ENCODE data around the gene SELENOT.
"Not testable (repeated sequence)": the region's sequence is repeated elsewhere in the genome, so short reads cannot be mapped to it uniquely, and the experiment has no call there.

SELENOT gene

DNA sequence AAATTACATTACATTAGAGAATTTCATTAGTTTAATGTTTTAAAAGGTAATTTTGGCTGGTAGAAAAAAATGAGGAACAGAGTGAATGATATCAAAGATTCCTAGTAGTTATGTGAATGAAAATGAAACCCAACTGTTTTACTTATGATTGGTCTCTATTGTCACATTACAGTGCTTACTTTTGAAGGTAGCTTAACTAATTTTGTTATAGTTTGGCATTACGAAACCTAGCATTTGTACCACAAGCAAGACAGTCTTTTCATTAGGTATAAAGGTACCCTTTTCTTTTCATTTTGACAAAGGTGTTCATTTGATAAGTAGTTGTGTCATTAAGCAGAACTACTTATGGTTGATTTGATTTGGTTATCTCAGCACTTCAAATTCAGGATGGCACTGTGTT lies 6.9 kb downstream of the SELENOT start:
- DNase-seq, result no peak

DNA sequence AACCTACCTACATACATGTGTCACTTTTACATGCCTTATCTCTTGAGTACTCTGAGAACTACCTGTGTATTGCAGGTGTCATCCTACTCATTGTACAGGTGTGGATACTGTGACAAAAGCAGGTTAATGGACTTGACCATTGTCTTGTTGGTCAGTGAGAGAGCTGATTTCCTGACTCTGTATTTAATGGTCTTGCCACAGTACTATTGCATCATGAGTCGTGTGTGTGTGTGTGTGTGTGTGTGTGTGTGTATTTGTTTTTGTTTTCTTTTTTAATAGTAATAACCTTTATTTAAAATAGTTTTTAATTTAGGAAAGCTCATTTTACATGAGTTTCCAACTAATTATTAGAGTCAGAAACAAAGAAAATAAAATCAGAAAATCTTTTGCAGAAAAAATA lies 7.7 kb downstream of the SELENOT start:
- no peak for DNase-seq

DNA sequence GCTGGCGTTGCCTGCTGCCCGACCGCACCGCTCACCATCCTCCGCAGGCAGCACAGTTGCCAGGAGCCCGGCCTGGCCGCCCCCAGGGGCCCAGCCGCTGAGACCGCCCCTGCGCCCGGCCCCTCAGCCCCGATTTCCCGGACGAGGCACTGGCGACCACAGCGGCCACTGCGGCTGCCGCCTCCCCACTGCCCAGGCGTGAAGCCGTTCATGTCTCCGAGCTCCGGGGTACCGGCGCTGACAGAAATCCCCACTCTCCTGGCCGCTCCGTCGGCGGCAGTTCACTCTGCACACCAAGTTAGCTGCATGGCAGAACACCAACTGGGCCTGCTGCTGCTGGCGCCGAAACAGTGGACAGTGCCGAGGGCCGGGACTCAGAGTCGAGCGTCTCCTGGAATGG lies 8.5 kb downstream of the SELENOT start:
- DNase-seq, result no peak

DNA sequence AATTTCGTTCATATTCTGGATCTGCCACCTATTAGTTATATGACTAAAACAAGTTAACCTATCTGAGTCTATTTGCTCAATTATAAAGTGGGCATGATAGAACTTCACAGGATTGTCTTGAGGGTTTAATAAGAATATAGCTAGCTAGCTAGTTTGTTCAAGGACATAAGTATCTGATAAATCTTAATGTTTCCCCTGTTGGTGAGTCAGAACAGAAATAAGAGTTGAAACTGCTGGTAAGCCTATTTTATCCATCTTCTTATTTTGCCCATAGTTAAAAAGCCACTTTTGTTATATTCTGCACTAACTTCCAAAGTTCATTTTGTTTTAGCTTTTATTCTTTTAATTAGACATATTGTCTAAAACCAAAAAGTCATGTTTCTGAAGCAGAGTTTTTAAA lies 9.4 kb downstream of the SELENOT start:
- DNase-seq, result no peak

DNA sequence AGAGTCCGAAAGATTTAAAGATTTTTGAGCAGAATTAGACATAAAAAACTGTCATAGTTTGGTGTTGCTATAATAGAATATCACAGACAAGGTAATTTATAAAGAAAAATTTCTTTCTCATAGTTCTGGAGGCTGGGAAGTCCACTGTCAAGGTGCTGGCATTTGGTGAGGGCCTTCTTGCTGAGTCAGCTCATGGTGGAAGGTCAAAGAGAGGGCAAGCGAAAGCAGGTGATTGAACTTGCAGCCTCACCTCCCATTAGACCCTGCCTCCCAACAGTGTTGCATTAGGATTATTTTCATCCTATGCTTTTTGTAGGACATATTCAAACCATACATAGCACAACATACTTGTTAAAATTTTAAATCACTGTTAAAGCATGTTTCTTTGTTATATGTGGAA lies 9.9 kb downstream of the SELENOT start:
- DNase-seq, result no peak

DNA sequence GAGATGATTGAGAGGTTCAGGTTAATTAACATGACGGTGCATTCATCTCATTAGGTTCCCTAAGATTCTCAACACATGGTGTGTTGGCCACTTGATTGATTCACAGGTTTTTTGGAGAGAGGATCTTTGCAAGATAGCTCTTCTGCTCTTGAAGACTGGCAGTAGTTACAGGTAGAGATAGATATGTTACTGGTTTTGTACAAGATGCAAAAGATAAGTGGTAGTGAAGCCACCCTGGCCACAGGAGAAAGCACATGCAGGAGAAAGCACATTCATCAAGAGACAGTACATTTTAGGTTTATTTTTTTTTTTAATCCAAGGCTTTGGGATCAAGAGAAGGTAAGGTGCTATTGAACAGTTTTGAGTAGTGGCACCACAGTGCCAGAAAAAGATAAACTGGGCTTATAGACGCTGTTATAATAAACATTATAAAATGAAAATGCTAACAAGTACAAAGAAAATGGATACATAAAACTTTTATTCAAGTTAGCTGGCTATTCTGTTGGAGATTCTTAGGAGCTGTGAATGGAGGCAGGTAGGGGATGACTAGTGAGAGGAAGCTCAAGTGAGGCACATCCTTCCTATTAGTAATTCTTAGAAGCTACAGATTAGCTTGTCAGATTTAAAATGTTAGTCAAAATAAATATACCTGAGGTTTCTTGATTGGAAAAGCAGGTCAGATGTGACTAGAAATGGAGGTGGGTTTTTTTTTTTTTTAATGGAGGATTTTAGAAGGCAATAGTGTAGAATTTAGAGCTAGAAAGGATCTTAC lies 10.8 kb downstream of the SELENOT start:
- DNase-seq, result no peak

DNA sequence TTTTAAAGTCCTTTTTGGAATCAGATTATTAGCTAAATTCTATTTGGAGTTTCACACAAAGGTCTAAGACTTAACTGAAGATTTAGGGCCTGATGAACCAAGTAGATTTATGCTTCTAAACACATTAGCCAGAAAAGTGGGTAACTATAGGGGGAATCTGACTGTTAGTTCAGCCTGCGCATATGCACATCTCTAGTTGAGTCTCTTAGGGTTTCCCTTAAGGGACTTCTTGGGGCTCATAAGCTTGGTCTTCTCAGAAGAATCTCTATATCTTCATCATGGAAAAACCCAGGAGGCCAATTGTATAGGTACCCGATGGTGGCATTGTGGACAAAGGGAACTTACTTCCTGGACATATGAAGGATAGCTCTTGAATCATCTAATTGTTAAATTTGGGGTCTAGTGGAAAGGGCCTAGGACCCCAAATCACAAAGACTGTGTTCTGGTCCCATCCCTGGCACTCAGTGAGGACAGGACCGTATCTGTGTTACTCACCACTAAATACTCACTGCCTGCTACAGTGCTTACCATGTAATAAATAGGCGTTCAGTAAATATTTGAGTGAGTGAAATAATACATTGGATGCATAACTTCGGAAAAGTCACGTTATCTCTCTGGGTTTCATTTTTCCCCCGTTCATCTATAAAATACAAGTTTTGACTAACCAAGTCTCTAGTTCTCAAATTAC lies 17.0 kb downstream of the SELENOT start:
- DNase-seq, result no peak

DNA sequence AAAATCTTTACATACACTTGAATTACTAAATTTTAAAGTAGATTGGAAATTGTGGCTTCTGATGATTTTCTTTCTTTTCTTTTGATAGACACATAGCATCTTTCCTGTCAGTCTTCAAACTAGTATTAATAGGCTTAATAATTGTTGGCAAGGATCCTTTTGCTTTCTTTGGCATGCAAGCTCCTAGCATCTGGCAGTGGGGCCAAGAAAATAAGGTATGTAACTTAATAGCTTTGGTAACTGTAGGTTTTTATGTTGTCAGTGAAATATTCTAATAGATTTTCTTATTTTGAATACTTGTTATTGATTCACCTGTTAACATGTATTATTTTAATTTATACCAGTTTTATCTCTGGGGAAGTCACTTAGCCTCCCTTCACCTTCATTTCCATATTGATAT lies 19.8 kb downstream of the SELENOT start:
- not testable (repeated sequence) for DNase-seq

DNA sequence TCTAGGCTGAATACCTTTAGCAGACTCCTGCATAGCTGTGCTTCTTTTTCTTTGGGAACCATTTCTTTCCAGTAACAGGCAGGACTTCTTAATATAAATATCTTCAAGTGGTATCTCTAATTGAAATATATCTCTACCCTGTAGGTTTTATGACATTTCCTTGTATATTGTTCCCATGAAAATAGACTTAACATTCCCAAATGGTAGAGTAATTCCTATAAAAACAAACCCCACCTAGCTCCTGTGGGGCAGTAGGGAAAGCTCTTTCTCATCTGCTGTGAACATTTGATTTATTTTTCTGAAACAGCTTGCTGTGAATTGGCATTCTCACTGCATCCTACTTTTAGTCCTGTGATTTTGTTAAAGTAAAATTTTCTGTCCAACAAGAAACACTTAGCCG lies 20.8 kb downstream of the SELENOT start:
- no peak for DNase-seq

DNA sequence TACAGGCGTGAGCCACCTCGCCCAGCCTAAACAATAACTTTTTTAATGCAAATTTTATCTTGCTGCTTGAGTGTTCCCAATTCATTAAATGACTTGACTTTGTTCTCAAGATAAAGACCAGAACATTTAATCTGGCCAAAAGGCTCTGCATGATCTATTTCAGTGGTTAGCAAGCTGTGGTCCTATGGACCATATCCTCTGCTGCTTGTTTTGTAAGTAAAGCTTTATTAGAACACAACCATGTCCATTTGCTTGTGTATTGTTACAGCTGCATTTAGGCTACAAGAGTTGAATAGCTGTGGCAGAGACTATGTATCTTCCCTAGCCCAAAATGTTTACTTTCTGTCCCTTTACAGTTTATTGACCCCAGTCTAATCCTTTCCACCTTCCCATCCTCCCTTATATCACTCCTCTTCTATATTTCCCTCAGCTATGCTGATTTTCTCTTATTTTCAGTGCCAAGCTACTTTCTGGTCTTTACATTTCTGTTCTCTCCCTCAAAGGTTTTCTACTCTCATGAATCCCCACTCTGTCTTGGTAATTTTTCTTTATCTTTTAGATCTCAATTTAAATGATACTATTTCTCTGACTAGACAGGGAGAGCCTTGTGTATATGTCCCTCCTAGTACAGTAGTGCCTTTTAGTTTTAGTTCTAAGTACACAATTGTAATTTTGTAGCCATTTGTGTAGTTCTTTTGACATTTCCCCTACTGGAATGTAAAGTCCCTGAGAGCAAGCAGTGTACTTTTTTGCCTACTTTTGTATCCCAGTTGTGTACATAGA lies 23.2 kb downstream of the SELENOT start:
- no peak for DNase-seq

DNA sequence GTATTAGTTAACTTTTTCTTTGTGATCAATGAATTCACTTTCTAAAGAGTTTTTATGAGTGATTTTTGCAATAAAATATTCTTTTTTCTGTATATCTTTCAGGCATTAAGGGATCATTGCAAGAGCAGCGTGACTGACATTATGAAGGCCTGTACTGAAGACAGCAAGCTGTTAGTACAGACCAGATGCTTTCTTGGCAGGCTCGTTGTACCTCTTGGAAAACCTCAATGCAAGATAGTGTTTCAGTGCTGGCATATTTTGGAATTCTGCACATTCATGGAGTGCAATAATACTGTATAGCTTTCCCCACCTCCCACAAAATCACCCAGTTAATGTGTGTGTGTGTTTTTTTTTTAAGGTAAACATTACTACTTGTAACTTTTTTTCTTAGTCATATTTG lies 24.4 kb downstream of the SELENOT start:
- DNase-seq, result no peak

DNA sequence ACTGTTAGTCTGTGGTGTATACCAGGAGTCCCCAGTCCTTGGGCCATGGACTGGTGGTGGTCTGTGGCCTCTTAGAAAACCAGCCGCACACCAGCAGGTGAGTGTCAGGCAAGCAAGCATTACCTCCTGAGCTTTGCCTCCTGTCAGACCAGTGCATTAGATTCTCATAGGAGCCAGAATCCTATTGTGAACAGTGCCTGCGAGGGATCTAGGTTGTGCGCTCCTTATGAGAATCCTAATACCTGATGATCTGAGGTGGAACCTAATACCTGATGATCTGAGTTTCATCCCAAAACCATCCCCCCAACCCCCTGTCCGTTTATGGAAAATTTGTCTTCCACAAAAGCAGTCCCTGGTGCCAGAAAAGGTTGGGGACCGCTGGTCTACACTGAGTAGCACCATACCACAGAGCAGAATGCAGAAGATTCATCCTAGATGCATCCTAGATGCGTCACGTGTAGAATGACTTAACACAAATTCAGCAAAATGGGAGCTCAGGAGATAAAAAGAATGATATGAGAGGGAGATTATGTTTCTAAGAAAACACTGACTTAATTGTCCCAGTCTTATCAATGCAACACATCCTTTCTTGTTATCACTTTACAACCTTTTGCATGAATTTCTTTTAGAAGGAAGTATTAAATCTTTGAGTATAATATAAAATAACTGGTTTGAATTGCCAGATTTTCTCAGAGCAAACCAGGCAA lies 28.5 kb downstream of the SELENOT start:
- no peak for DNase-seq

DNA sequence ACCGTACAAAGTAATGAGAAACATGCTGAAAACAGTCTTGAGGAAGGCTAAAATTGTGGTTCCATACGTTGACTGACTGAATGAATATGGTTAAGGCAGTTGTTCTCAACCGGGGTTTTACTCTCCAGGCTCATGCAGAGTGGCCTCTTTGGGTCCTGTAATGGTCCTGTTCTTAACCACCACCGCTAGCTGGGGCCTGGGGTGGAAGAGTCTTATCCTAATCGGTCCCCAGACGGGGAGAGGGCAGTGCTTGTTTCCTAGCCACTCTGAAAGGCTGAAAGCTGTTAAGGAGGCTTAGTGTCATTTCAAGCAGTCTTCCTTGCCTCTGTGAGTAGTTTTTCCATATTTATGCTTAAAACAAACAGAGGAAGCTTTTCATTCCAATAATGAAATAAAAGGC lies 32.0 kb downstream of the SELENOT start:
- DNase-seq, result no peak

DNA sequence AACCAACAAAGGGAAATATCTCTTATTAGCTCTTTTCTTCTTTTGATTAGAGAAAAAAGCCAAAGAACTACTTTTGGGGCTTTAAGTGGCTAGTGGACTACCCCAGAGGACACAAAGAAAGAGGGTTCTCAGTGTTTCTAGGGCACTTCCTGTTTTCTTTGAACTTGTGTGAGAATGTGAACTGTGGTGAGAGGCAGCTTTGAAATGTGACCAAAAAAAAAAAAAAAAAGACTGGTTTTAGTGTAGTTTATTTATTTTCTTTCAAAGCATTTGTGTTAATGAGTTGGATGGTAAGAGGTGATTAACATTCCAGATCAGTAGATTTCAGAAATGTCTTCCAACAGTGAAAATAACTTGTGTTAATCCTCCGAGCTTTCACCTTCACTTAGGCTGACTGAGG lies 32.4 kb downstream of the SELENOT start:
- DNase-seq, result no peak

DNA sequence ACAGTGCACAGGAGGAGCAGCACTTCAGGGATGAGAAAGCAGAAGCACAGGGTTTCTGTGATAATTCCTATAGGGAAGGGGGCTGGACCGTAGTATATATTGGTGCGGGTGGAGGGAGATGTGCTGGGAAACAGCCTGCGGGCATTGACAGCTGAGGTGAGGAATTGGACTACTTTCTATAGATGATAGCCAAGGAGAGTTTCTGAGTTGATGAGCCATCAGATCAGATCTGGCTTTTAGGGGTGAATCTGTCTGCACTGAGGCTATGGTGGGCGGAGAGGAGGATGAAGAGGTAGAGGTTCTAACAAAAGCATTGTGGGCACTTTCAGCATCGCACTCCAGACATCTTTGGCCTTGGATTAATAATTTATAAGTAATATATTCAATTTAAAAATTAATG lies 33.1 kb downstream of the SELENOT start:
- DNase-seq, result no peak

DNA sequence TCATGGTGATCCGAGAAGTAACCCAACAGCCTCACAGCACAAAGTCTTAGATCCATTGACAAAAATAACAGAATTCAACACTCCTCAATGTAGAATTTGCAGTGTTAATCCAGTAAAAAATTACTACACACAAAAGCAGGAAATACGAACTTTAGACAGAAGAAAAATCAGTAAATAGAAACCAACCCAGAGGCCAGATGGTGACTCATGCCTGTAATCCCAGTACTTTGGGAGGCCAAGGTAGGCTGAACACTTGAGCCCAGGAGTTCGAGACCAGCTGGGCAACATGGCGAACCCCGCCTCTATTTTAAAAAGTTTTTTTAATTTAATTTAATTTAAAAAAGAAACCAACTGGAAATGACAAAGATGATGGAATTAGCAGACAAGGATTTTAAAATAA lies 36.1 kb downstream of the SELENOT start:
- DNase-seq, result no peak

DNA sequence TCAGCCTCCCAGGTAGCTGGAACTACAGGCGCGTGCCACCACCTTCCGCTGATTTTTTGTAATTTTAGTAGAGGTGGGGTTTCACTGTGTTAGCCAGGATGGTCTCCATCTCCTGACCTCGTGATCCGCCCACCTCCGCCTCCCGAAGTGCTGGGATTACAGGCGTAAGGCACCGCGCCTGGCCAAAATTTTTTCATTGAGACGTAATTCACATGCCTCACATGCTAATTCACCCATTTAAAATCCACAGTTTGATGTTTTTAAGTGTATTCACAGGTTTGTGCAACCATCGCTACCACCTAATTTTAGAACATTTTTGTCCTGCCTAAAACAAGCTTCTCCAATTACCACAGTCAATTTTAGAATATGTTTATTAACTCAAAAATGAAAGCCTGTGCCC lies 37.1 kb downstream of the SELENOT start:
- no peak for DNase-seq

DNA sequence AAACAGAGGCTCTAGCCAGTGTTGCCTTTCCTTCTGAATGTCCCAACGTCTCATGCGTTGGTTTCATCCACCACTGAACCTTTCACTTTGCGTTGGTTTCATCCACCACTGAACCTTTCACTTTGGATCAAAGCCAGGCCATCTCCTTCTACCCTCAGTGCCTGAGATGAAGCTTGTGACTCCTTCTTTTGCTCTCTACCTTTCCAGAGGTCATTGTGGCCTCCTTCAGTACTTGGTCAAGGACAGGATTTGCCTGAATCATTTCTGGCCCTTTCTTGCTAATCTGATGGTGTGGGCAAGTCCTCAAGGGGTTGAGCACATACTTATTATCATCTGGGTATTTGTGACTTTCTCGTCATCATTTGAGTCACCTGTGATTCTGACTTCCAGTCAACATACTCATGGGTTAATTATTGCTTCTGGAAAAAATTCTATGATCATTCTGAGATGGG lies 50.0 kb downstream of the SELENOT start:
- DNase-seq, result no peak

DNA sequence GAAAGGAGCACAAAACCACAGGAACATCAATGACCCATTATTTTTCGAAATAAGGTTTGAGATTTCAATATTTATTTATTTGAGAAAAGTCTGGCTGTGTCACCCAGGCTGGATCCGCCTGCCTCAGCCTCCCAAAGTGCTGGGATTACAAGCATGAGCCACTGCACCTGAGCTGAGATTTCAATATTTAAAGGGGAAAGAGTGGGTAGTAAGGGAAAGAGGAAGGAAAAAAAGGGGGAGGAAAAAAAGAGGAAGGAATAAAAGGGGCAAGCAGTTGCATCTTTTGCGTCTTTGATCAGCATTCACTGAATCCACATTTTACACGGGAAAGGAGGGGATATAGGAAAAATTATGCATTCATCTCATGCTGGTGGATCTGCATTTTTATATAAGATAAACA lies 53.2 kb downstream of the SELENOT start:
- no peak for DNase-seq

DNA sequence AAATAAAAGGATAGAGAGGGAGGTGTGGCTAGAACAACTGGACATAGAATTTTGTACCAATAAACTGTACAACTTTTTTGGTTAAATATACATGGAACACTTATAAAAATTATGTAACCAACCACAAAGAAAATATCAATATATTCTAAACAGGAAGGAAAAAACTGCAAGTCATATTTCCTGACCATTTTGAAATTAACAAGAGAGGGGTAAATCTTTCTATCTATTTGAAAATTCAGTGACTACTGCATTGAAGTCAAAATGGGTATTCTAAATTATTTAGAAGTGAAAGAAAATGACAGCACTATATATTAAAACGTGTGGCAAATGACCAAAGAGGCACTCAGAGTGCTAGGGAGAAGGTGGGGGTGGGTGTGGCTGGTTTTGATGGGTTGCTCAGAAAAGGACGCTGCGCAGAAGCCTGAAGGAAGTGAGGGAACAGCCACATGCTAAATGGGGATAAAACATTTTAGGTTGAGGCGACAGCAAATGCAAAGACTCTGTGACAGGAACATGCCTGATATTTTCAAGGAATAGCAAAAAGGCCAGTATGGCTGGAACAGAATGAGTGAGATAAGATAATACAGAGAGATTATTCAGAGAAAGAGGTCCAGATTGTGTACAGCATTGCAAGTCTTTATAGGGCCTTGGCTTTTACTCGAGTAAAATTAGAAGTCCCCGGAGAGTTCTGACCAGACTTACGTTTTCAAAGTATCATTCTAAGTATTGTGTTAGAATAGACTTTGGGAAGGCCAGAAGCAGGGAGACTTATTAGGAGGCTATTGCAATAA lies 59.5 kb downstream of the SELENOT start:
- no peak for DNase-seq

DNA sequence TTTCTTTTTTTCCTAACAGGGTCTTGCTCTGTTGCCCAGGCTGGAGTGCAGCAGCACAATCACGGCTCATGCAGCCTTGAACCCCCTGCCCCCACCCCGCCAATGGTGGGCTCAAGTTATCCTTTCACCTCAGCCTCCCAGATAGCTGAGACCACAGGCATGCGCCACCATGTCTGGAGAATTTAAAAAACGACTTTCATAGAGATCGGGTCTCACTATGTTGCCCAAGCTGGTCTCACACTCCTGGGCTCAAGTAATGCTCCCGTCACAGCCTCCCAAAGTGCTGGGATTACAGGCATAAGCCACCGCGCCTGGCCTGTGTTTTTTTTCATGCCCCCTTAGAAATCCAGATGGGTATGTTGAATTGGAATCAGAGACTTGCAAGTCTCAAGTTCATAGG lies 60.3 kb downstream of the SELENOT start:
- no peak for DNase-seq

DNA sequence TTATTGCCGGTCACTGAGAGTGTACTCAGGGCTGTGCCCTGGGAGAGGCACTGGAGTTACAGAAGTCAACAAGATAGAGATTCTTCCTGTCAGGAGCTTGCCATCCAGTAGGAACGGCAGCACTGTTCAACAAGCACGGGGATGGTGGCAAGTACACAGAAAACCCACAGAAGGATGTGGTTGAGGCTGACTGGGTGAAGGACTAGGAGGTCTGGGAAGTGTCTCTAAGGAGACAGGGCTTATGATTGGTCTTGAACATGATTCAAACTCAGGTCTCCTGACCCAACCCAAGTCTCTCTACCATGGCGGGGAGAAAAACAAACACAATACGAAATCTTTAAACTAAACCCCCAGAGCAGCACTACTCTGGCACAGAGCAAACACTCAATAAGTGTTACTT lies 63.0 kb downstream of the SELENOT start:
- no peak for DNase-seq
